ENCODE results near the gene TCF4. TPM values are rescaled to one million over a fixed set of nuclear protein-coding genes. Genes with fewer than 3 reads are reported as not detected.

TCF4 gene
- total and polyA plus RNA-seq, 7 experiments from 2014 or later, result 0.94 to 21.8 (median 2.6) TPM

- no peak overlapping the region for H3K27ac ChIP-seq (ENCODE audit: low read depth, low read length)
- H3K4me1 Mint-ChIP-seq, result peaks cover 0 to 1% (median 0%) of the 10 kb centered on the region in 7 donors
- intact Hi-C loops (cut with micrococcal nuclease), result no loop called here
- peaks cover 0 to 9% (median 0%) of the 10 kb centered on the region in 11 donors for H3K9me3 Mint-ChIP-seq
- H3K36me3 ChIP-seq (ENCODE audit: control insufficient read depth in 2 of 3, insufficient read depth in 3 of 3, low read length in 3 of 3), result no peaks in the 10 kb centered on the region
- POLR2A ChIA-PET, result no interaction called here
- no peaks in the 10 kb centered on the region for H3K9me3 ChIP-seq (ENCODE audit: control insufficient read depth in 2 of 3, low read length in 3 of 3)
- DNase-seq, result no peak
- ATAC-seq, result no peak
- H3K4me3 ChIP-seq (ENCODE audit: low read length), result no peak overlapping the region
- no peaks in the 10 kb centered on the region for H3K4me1 ChIP-seq (ENCODE audit: control insufficient read depth in 2 of 2, insufficient read depth in 2 of 2, low read length in 2 of 2)
- peaks cover 0 to 4% (median 0%) of the 10 kb centered on the region in 5 donors for H3K36me3 Mint-ChIP-seq
- CTCF ChIA-PET, result no interaction called here
- H3K27me3 ChIP-seq (ENCODE audit: control insufficient read depth in 2 of 2, insufficient read depth in 2 of 2, low read length in 2 of 2), result no peaks in the 10 kb centered on the region
- H3K4me3 Mint-ChIP-seq, result no peak overlapping the region
- H3K27me3 Mint-ChIP-seq, result peaks cover 3 to 14% (median 12%) of the 10 kb centered on the region in 5 donors
- no peak overlapping the region for H3K27ac Mint-ChIP-seq
These were observed 231.2 kb downstream of the TCF4 start for GRCh38 chr18:55356815-55357214.

- Mint-ChIP-seq H3K27me3 (peaks cover 3 to 18% (median 6%) of the 10 kb centered on the region in 5 donors), H3K36me3 (no peaks in the 10 kb centered on the region), H3K4me3 (no peak overlapping the region), H3K4me1 (peaks cover 0 to 1% (median 0%) of the 10 kb centered on the region in 7 donors), H3K9me3 (peaks cover 0 to 8% (median 0%) of the 10 kb centered on the region in 11 donors), H3K27ac (no peak overlapping the region)
- H3K27ac ChIP-seq (ENCODE audit: low read depth, low read length), result no peak overlapping the region
- ATAC-seq (no peak), DNase-seq (no peak)
- no peaks in the 10 kb centered on the region for H3K27me3 ChIP-seq (ENCODE audit: control insufficient read depth in 2 of 2, insufficient read depth in 2 of 2, low read length in 2 of 2)
- POLR2A ChIA-PET, result no interaction called here
- no peaks in the 10 kb centered on the region for H3K36me3 ChIP-seq (ENCODE audit: control insufficient read depth in 2 of 3, insufficient read depth in 3 of 3, low read length in 3 of 3)
- intact Hi-C loops (cut with micrococcal nuclease), result no loop called here
- CTCF ChIA-PET, result no interaction called here
- H3K9me3 ChIP-seq (ENCODE audit: control insufficient read depth in 2 of 3, low read length in 3 of 3), result no peaks in the 10 kb centered on the region
- no peaks in the 10 kb centered on the region for H3K4me1 ChIP-seq (ENCODE audit: control insufficient read depth in 2 of 2, insufficient read depth in 2 of 2, low read length in 2 of 2)
- H3K4me3 ChIP-seq (ENCODE audit: low read length), result no peak overlapping the region
These were observed 232.8 kb downstream of the TCF4 start for GRCh38 chr18:55355223-55355622.

- Mint-ChIP-seq H3K4me3 (no peak overlapping the region), H3K27me3 (peaks cover 3 to 22% (median 9%) of the 10 kb centered on the region in 5 donors), H3K9me3 (peaks cover 0 to 12% (median 0%) of the 10 kb centered on the region in 11 donors), H3K4me1 (peaks cover 0 to 1% (median 0%) of the 10 kb centered on the region in 7 donors), H3K27ac (no peak overlapping the region), H3K36me3 (no peaks in the 10 kb centered on the region)
- H3K36me3 ChIP-seq (ENCODE audit: control insufficient read depth in 2 of 3, insufficient read depth in 3 of 3, low read length in 3 of 3), result no peaks in the 10 kb centered on the region
- no peak for DNase-seq
- H3K27ac ChIP-seq (ENCODE audit: low read depth, low read length), result no peak overlapping the region
- no peaks in the 10 kb centered on the region for H3K4me1 ChIP-seq (ENCODE audit: control insufficient read depth in 2 of 2, insufficient read depth in 2 of 2, low read length in 2 of 2)
- H3K4me3 ChIP-seq (ENCODE audit: low read length), result no peak overlapping the region
- CTCF ChIA-PET, result no interaction called here
- intact Hi-C loops (cut with micrococcal nuclease), result no loop called here
- ATAC-seq, result no peak
- no peaks in the 10 kb centered on the region for H3K9me3 ChIP-seq (ENCODE audit: control insufficient read depth in 2 of 3, low read length in 3 of 3)
- POLR2A ChIA-PET, result no interaction called here
- H3K27me3 ChIP-seq (ENCODE audit: control insufficient read depth in 2 of 2, insufficient read depth in 2 of 2, low read length in 2 of 2), result no peaks in the 10 kb centered on the region
These were observed 233.2 kb downstream of the TCF4 start for GRCh38 chr18:55354795-55355194.

- no peaks in the 10 kb centered on the region for H3K27me3 ChIP-seq (ENCODE audit: control insufficient read depth in 2 of 2, insufficient read depth in 2 of 2, low read length in 2 of 2)
- no peak overlapping the region for H3K4me3 Mint-ChIP-seq
- no peak overlapping the region for H3K27ac Mint-ChIP-seq
- H3K4me1 ChIP-seq (ENCODE audit: control insufficient read depth in 2 of 2, insufficient read depth in 2 of 2, low read length in 2 of 2), result no peaks in the 10 kb centered on the region
- peaks cover 3 to 22% (median 9%) of the 10 kb centered on the region in 5 donors for H3K27me3 Mint-ChIP-seq
- no peak overlapping the region for H3K27ac ChIP-seq (ENCODE audit: low read depth, low read length)
- H3K9me3 ChIP-seq (ENCODE audit: control insufficient read depth in 2 of 3, low read length in 3 of 3), result no peaks in the 10 kb centered on the region
- no peak overlapping the region for H3K4me3 ChIP-seq (ENCODE audit: low read length)
- ChIA-PET POLR2A (no interaction called here), CTCF (no interaction called here)
- DNase-seq, result no peak
- intact Hi-C loops (cut with micrococcal nuclease), result no loop called here
- H3K9me3 Mint-ChIP-seq, result peaks cover 0 to 13% (median 0%) of the 10 kb centered on the region in 11 donors
- no peaks in the 10 kb centered on the region for H3K36me3 ChIP-seq (ENCODE audit: control insufficient read depth in 2 of 3, insufficient read depth in 3 of 3, low read length in 3 of 3)
- no peak for ATAC-seq
- H3K4me1 Mint-ChIP-seq, result peaks cover 0 to 1% (median 0%) of the 10 kb centered on the region in 7 donors
- H3K36me3 Mint-ChIP-seq, result no peaks in the 10 kb centered on the region
These were observed 234.2 kb downstream of the TCF4 start for GRCh38 chr18:55353806-55354205.

- Mint-ChIP-seq H3K4me1 (peaks cover 0 to 1% (median 0%) of the 10 kb centered on the region in 7 donors), H3K4me3 (no peak overlapping the region), H3K27ac (no peak overlapping the region), H3K27me3 (peaks cover 3 to 22% (median 9%) of the 10 kb centered on the region in 5 donors), H3K9me3 (peaks cover 0 to 13% (median 0%) of the 10 kb centered on the region in 11 donors), H3K36me3 (no peaks in the 10 kb centered on the region)
- intact Hi-C loops (cut with micrococcal nuclease), result no loop called here
- ChIA-PET CTCF (no interaction called here), POLR2A (no interaction called here)
- H3K4me3 ChIP-seq (ENCODE audit: low read length), result no peak overlapping the region
- H3K27me3 ChIP-seq (ENCODE audit: control insufficient read depth in 2 of 2, insufficient read depth in 2 of 2, low read length in 2 of 2), result no peaks in the 10 kb centered on the region
- H3K27ac ChIP-seq (ENCODE audit: low read depth, low read length), result no peak overlapping the region
- ATAC-seq (no peak), DNase-seq (no peak)
- H3K9me3 ChIP-seq (ENCODE audit: control insufficient read depth in 2 of 3, low read length in 3 of 3), result no peaks in the 10 kb centered on the region
- H3K36me3 ChIP-seq (ENCODE audit: control insufficient read depth in 2 of 3, insufficient read depth in 3 of 3, low read length in 3 of 3), result no peaks in the 10 kb centered on the region
- no peaks in the 10 kb centered on the region for H3K4me1 ChIP-seq (ENCODE audit: control insufficient read depth in 2 of 2, insufficient read depth in 2 of 2, low read length in 2 of 2)
These were observed 234.6 kb downstream of the TCF4 start for GRCh38 chr18:55353391-55353790.

GRCh38 chr18:55351980-55352714, 235.8 kb downstream of the TCF4 start:
- H3K4me1 Mint-ChIP-seq, result peaks cover 0 to 1% (median 0%) of the 10 kb centered on the region in 7 donors
- no peaks in the 10 kb centered on the region for H3K36me3 Mint-ChIP-seq
- no peak overlapping the region for H3K4me3 ChIP-seq (ENCODE audit: low read length)
- H3K27me3 ChIP-seq (ENCODE audit: control insufficient read depth in 2 of 2, insufficient read depth in 2 of 2, low read length in 2 of 2), result no peaks in the 10 kb centered on the region
- no peaks in the 10 kb centered on the region for H3K9me3 ChIP-seq (ENCODE audit: control insufficient read depth in 2 of 3, low read length in 3 of 3)
- no peaks in the 10 kb centered on the region for H3K4me1 ChIP-seq (ENCODE audit: control insufficient read depth in 2 of 2, insufficient read depth in 2 of 2, low read length in 2 of 2)
- intact Hi-C loops (cut with micrococcal nuclease), result no loop called here
- no peak for ATAC-seq
- ChIA-PET POLR2A (no interaction called here), CTCF (no interaction called here)
- H3K36me3 ChIP-seq (ENCODE audit: control insufficient read depth in 2 of 3, insufficient read depth in 3 of 3, low read length in 3 of 3), result no peaks in the 10 kb centered on the region
- H3K27ac ChIP-seq (ENCODE audit: low read depth, low read length), result no peak overlapping the region
- peaks cover 3 to 22% (median 6%) of the 10 kb centered on the region in 5 donors for H3K27me3 Mint-ChIP-seq
- no peak overlapping the region for H3K27ac Mint-ChIP-seq
- DNase-seq, result no peak
- peaks cover 0 to 9% (median 0%) of the 10 kb centered on the region in 11 donors for H3K9me3 Mint-ChIP-seq
- no peak overlapping the region for H3K4me3 Mint-ChIP-seq

GRCh38 chr18:55351241-55351691, 236.7 kb downstream of the TCF4 start:
- POLR2A ChIA-PET, result no interaction called here
- Mint-ChIP-seq H3K27ac (no peak overlapping the region), H3K4me1 (peaks cover 0 to 1% (median 0%) of the 10 kb centered on the region in 7 donors), H3K4me3 (no peak overlapping the region), H3K27me3 (peaks cover 3 to 25% (median 9%) of the 10 kb centered on the region in 5 donors), H3K36me3 (no peaks in the 10 kb centered on the region), H3K9me3 (peaks cover 0 to 9% (median 0%) of the 10 kb centered on the region in 11 donors)
- no peak overlapping the region for H3K27ac ChIP-seq (ENCODE audit: low read depth, low read length)
- no peaks in the 10 kb centered on the region for H3K9me3 ChIP-seq (ENCODE audit: control insufficient read depth in 2 of 3, low read length in 3 of 3)
- ATAC-seq, result no peak
- intact Hi-C loops (cut with micrococcal nuclease), result no loop called here
- H3K4me1 ChIP-seq (ENCODE audit: control insufficient read depth in 2 of 2, insufficient read depth in 2 of 2, low read length in 2 of 2), result no peaks in the 10 kb centered on the region
- no peaks in the 10 kb centered on the region for H3K27me3 ChIP-seq (ENCODE audit: control insufficient read depth in 2 of 2, insufficient read depth in 2 of 2, low read length in 2 of 2)
- H3K36me3 ChIP-seq (ENCODE audit: control insufficient read depth in 2 of 3, insufficient read depth in 3 of 3, low read length in 3 of 3), result no peaks in the 10 kb centered on the region
- DNase-seq, result no peak
- no peak overlapping the region for H3K4me3 ChIP-seq (ENCODE audit: low read length)
- CTCF ChIA-PET, result no interaction called here

All from naive thymus-derived CD4-positive, alpha-beta T cell (primary cell).